Neural crest cell (in vitro differentiated cells): ENCODE measurements around the gene NDUFV3. TPM values are rescaled to one million over a fixed set of nuclear protein-coding genes. Genes with fewer than 3 reads are reported as not detected.
"Not testable (repeated sequence)": the region's sequence is repeated elsewhere in the genome, so short reads cannot be mapped to it uniquely, and the experiment has no call there.

Source experiments
- DNase-seq: peaks from one replicate; pipeline ENCODE4 v3.0.0; 2021; ENCODE audit warnings: low read depth, mixed read lengths, low spot score
- H3K27ac Mint-ChIP-seq: one replicate; pipeline ENCODE4 v1.8.0; 2021; ENCODE audit warnings: mild to moderate bottlenecking, mixed read lengths; ENCODE audit not compliant: unreplicated experiment
- H3K27me3 Mint-ChIP-seq: 2 replicates; pipeline ENCODE4 v1.8.0; 2021; ENCODE audit warnings: low read depth, mild to moderate bottlenecking, mixed read lengths
- H3K36me3 Mint-ChIP-seq: 2 replicates; pipeline ENCODE4 v1.8.0; 2021; ENCODE audit warnings: low read depth, mild to moderate bottlenecking, mixed read lengths
- H3K4me1 Mint-ChIP-seq: 2 replicates; pipeline ENCODE4 v1.8.0; 2021; ENCODE audit warnings: mixed read lengths
- H3K4me3 Mint-ChIP-seq: one replicate; pipeline ENCODE4 v1.8.0; 2021; ENCODE audit warnings: mild to moderate bottlenecking, mixed read lengths
- H3K9me3 Mint-ChIP-seq: 2 replicates; pipeline ENCODE4 v1.8.0; 2021; ENCODE audit warnings: mixed read lengths
- total RNA-seq: library from RNA; stranded (reverse); gene quantifications from 2 replicates; pipeline ENCODE4 v1.2.1, GENCODE V29; 2021
- TF ChIP-seq, protein P1 (sequence below): fragments of 200-600 bp; sonication (generic); conservative IDR thresholded peaks from 2 replicates; pipeline ENCODE4 v1.5.0; 2021; ENCODE audit warnings: antibody characterized with exemption, mild to moderate bottlenecking

Gene NDUFV3
- total RNA-seq, 1 donor from 2014 or later = 38.1 TPM

DNA sequence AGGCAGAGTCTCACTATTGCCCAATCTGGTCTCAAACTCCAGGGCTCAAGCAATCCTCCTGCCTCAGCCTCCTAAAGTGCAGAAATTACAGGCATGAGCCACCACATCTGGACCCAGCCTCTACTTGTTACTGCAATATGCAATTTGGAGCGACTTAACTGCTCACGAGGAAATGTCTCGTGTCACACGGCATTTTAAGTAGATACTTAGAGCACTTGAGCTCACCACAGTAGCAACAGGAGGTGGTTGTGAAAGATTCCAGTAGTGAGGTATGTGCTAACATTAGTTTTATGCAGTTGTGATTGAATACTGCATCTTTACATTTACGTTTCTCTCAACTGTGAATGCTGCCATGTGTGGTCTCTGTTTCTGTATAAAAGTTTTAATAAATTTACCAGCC is 5.8 kb upstream of the NDUFV3 start:
- no peak for DNase-seq
- no peaks in the 10 kb centered on the region for H3K9me3 Mint-ChIP-seq
- H3K4me3 Mint-ChIP-seq = no peak overlapping the region
- no peaks in the 10 kb centered on the region for H3K27me3 Mint-ChIP-seq
- TF ChIP-seq, protein P1, sequence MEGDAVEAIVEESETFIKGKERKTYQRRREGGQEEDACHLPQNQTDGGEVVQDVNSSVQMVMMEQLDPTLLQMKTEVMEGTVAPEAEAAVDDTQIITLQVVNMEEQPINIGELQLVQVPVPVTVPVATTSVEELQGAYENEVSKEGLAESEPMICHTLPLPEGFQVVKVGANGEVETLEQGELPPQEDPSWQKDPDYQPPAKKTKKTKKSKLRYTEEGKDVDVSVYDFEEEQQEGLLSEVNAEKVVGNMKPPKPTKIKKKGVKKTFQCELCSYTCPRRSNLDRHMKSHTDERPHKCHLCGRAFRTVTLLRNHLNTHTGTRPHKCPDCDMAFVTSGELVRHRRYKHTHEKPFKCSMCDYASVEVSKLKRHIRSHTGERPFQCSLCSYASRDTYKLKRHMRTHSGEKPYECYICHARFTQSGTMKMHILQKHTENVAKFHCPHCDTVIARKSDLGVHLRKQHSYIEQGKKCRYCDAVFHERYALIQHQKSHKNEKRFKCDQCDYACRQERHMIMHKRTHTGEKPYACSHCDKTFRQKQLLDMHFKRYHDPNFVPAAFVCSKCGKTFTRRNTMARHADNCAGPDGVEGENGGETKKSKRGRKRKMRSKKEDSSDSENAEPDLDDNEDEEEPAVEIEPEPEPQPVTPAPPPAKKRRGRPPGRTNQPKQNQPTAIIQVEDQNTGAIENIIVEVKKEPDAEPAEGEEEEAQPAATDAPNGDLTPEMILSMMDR = no peak
- peaks cover 2% of the 10 kb centered on the region for H3K4me1 Mint-ChIP-seq
- no peaks in the 10 kb centered on the region for H3K36me3 Mint-ChIP-seq
- no peak overlapping the region for H3K27ac Mint-ChIP-seq

DNA sequence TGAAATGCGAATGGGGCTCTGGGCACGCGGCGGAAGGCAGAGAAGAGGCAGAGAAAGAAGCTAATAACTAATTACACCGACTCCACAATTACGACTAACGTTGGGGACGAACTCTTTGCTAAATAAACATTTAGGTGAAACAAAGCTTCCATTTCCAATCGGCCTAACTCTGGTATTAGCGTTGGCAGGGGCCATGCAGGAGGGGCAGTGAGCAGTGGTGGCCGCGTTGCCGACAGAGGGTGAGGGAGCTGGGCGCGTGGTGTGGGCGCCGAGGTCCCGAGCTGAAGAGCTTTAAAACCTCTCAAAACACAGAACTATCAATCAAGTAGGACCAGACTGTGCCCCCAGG is 553 bp upstream of the NDUFV3 start:
- Mint-ChIP-seq H3K27ac (peak overlapping the region; percentile 91), H3K27me3 (no peaks in the 10 kb centered on the region), H3K4me1 (peaks cover 11% of the 10 kb centered on the region), H3K4me3 (peak overlapping the region; percentile 84), H3K36me3 (no peaks in the 10 kb centered on the region), H3K9me3 (no peaks in the 10 kb centered on the region)
- TF ChIP-seq, protein P1 = no peak
- DNase-seq = no peak

DNA sequence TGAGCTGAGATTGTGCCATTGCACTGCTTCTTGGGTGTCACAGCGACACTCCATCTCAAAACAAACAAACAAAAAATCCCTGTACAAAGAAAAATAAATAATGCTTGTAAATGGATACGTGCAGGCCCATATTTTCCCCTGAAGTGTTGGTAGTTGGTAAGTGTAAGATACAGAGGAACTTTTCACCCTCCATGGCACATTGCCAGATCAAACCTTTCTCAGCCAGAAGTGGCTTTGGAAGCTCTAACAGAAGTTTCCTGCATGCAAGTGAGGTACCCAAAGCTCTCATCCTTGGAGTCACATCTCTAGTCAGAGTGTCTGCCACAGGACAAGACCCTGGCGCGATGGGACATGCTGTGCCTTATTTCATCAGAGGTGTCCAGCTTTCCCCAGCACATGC is 7.3 kb downstream of the NDUFV3 start:
- Mint-ChIP-seq H3K4me1 (no peaks in the 10 kb centered on the region), H3K27ac (no peak overlapping the region), H3K27me3 (no peaks in the 10 kb centered on the region), H3K9me3 (no peaks in the 10 kb centered on the region), H3K36me3 (peaks cover 17% of the 10 kb centered on the region), H3K4me3 (no peak overlapping the region)
- DNase-seq = no peak
- TF ChIP-seq, protein P1 = no peak

DNA sequence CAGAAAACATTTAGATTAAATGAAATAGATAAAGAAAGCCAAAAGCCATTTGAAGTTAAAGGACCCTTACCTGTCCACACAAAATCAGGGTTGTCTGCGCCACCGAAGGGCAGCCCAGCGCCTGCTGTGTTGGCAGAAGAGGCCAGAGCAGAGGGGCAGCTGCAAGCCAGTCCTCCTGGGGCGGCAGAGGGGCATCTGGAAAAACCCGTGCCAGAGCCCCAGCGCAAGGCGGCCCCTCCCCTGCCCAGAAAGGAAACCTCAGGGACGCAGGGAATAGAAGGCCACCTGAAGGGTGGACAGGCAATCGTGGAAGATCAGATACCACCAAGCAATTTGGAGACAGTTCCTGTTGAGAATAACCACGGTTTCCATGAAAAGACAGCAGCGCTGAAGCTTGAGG is 10.7 kb downstream of the NDUFV3 start:
- H3K4me3 Mint-ChIP-seq = no peak overlapping the region
- H3K27me3 Mint-ChIP-seq = no peaks in the 10 kb centered on the region
- no peaks in the 10 kb centered on the region for H3K4me1 Mint-ChIP-seq
- peaks cover 26% of the 10 kb centered on the region for H3K36me3 Mint-ChIP-seq
- H3K9me3 Mint-ChIP-seq = peaks cover 4% of the 10 kb centered on the region
- TF ChIP-seq, protein P1 = no peak
- no peak overlapping the region for H3K27ac Mint-ChIP-seq
- no peak for DNase-seq

DNA sequence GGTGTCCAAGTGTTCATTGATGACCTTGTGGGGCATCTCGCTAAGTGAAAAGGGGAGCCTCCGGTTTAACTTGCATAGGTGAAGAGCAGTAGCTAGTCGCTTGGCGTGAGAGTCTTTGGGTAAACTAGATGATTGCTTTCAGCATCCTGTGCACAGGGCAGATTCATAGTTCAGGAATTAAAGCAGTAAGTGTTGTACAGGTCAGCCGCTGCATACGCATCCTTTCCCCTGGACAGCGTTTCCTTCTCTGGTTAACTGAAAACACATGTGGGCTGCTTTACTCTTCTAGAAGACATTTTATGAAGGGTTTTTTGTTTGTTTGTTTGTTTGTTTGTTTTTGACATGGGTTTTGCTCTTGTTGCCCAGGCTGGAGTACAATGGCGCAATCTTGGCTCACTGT is 12.1 kb downstream of the NDUFV3 start:
- Mint-ChIP-seq H3K27ac (no peak overlapping the region), H3K36me3 (peaks cover 25% of the 10 kb centered on the region), H3K4me1 (no peaks in the 10 kb centered on the region), H3K4me3 (no peak overlapping the region), H3K9me3 (peaks cover 4% of the 10 kb centered on the region), H3K27me3 (no peaks in the 10 kb centered on the region)
- no peak for DNase-seq
- TF ChIP-seq, protein P1 = no peak

DNA sequence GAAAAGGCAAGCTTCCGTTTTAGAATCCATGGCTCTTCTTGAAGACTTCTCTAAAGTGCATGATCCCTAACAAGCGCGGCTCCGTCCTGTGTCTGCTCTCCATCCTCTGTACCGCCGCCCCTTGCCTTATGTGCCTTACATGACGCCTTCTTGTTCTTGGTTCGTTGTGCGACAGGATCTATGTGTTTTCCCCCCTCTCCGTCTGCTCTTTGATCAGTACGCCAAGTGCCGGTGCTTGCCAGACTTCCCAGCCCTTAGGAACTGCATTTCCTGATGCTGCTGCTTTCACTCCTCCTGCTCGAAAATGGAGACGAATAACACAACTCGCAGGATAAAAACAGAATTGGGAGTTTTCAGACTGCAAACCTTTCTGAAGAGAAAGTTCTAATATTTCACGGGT is 13.1 kb downstream of the NDUFV3 start:
- H3K27ac Mint-ChIP-seq = no peak overlapping the region
- H3K27me3 Mint-ChIP-seq = no peaks in the 10 kb centered on the region
- H3K4me1 Mint-ChIP-seq = no peaks in the 10 kb centered on the region
- H3K36me3 Mint-ChIP-seq = peaks cover 25% of the 10 kb centered on the region
- DNase-seq = no peak
- no peak overlapping the region for H3K4me3 Mint-ChIP-seq
- TF ChIP-seq, protein P1 = no peak
- H3K9me3 Mint-ChIP-seq = peaks cover 4% of the 10 kb centered on the region

DNA sequence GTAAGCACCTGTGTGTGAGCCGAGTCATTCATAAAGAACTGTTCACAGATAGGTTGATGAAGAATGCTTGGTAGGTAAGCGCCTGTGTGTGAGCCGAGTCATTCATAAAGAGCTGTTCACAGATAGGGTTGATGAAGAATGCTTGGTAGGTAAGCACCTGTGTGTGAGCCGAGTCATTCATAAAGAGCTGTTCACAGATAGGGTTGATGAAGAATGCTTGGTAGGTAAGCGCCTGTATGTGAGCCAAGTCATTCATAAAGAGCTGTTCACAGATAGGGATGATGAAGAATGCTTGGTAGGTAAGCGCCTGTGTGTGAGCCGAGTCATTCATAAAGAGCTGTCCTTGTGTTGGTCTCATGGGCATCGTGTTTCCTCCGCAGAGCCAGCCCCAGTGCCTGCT is 15.4 kb downstream of the NDUFV3 start:
- not testable (repeated sequence) for H3K4me1 Mint-ChIP-seq, DNase-seq, H3K4me3 Mint-ChIP-seq, H3K27me3 Mint-ChIP-seq, H3K27ac Mint-ChIP-seq, H3K9me3 Mint-ChIP-seq
- peaks cover 24% of the 10 kb centered on the region for H3K36me3 Mint-ChIP-seq

DNA sequence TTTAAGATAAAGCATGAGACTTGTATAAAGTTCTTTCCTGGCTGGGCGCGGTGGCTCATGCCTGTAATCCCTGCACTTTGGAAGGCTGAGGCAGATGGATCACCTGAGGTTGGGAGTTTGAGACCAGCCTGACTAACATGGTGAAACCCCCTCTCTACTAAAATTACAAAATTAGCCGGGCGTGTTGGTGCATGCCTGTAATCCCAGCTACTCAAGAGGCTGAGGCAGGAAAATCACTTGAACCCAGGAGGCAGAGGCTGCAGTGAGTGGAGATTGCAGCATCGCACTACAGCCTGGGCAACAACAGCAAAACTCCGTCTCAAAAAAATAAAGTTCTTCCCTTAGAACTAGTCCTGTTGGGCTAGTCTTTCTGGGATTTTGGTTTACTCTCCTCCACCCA is 18.8 kb downstream of the NDUFV3 start:
- not testable (repeated sequence) for H3K36me3 Mint-ChIP-seq, H3K4me1 Mint-ChIP-seq, DNase-seq, H3K27me3 Mint-ChIP-seq, H3K9me3 Mint-ChIP-seq, H3K27ac Mint-ChIP-seq, H3K4me3 Mint-ChIP-seq
